GM12878 (cell line): ENCODE results near the gene OTUB2.

Experiments
- CHD2 ChIP-seq: IDR thresholded peaks from 2 replicates; pipeline ENCODE4 v1.6.1; 2011; ENCODE audit warnings: low read depth, low read length, improper control_type of control experiment, borderline replicate concordance
- TCF3 ChIP-seq: IDR thresholded peaks from 2 replicates; pipeline ENCODE4 v1.6.1; 2012; ENCODE audit warnings: low read depth, mild to moderate bottlenecking, low read length, borderline replicate concordance; ENCODE audit not compliant: insufficient read depth
- ZNF384 ChIP-seq: IDR thresholded peaks from 2 replicates; pipeline ENCODE4 v1.6.1; 2012; ENCODE audit warnings: low read depth, mild to moderate bottlenecking, low read length, improper control_type of control experiment, borderline replicate concordance

DNA sequence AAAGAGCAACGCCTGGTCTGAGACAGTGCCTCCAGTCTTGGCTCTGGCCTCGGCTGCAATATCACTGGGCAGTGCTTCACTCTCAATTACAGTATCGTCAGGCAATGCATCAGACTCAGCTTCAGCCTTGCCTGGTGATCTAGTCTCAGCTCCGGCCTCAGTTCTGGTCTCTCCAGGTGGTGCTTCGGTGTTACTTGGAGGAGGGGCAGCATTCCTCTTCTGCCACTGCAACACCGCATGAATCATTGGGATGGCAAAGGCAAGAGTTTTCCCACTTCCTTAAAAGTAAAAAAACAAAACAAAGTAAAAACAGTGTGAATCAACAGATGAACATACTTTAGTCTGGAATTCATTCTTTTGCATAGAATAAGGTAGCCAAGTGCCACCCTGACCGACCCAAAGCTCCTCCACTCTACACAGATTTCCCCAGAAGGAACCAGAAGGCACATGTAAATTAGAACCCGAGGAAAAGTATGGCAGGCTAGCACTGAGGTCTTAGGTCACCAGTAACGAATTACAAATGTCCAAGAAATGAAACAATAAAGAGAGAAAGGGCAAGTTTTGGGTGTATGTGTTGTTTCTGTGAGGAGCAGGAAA is 36.3 kb downstream of the OTUB2 start:
- TF ChIP-seq ZNF384 (no peak), CHD2 (no peak), TCF3 (no peak)
